ENCODE measurements around the gene FLNB. TPM values are rescaled to one million over a fixed set of nuclear protein-coding genes. Genes with fewer than 3 reads are reported as not detected.

Gene FLNB
- total RNA-seq, 1 experiment from 2014 or later, result 580 TPM

DNA sequence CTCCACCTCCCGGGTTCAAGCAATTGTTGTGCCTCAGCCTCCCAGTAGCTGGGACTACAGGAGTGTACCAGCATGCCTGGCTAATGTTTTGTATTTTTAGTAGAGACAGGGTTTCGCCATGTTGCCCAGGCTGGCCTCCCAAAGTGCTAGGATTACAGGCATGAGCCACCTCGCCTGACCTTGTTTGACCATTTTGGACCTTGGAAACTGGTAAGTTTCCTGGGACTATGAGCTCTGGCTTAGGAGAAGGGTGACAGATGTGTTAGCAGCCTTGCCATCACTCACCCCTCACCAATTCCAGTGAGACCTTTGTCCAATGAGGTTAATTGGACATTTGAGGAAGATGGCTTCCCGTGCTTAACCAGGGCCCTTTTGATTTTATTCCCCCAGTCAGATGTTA is 182.7 kb downstream of the FLNB start:
- Mint-ChIP-seq H3K4me1 (ENCODE audit: insufficient read depth, unreplicated experiment) (peaks cover 9% of the 10 kb centered on the region), H3K27me3 (ENCODE audit: insufficient read depth, unreplicated experiment) (no peaks in the 10 kb centered on the region), H3K4me3 (ENCODE audit: unreplicated experiment) (no peak overlapping the region), H3K36me3 (ENCODE audit: insufficient read depth, unreplicated experiment) (no peaks in the 10 kb centered on the region), H3K27ac (ENCODE audit: low read depth, unreplicated experiment) (no peak overlapping the region), H3K9me3 (ENCODE audit: unreplicated experiment) (no peaks in the 10 kb centered on the region)
- TF ChIP-seq CTCF (IDR thresholded peaks at IDR 0.05; ENCODE audit: unreplicated experiment), result no peak
- intact Hi-C loops (cut with micrococcal nuclease), result no loop called here
- ChIA-PET POLR2A (interaction anchor here (0.6 to 3.7 kb wide), 3 partner anchors 26 to 193 kb away, joined by 3 to 32 read pairs (median 3); partner anchors contain the start of genes HTD2 and RPP14), CTCF (interaction anchor here (0.6 to 10.3 kb wide), 8 partner anchors 9 to 458 kb away, joined by 3 to 254 read pairs (median 4); partner anchors contain the start of genes HTD2 and RPP14)
- BruUV-seq (replicated peaks), result no TSS peak
- no peak for DNase-seq (ENCODE audit: unreplicated experiment)

DNA sequence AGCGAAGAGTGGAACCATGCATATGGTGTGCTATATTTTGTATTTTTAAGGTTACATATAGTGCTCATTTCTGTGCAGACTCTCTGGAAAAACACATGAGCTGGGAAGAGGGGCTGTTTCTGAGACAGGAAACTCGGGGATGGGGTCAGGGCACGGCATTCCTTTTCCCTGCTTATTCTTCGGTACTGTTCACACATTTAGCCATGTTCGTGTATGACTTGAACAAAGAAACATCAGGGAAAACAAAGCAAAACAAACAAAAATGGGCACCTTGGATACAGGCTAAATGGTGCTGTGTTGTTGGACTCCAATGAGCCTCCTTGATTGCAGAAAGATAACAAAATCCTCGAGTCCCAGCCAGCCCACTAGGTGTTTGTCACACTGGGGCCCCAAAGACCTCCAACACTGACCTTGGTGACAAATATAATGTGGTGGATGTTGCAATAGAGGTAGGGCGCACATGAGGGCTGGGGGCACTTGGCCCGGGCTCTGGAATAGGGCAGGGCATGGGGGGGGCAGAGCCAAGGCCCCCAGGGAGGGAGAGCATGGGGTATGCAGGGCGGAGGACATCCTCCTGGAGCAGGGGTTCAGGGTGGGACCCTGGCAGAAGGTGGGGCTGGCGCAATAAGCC is 183.3 kb downstream of the FLNB start:
- intact Hi-C loops (cut with micrococcal nuclease), result no loop called here
- H3K36me3 Mint-ChIP-seq (ENCODE audit: insufficient read depth, unreplicated experiment), result no peaks in the 10 kb centered on the region
- H3K4me1 Mint-ChIP-seq (ENCODE audit: insufficient read depth, unreplicated experiment), result peaks cover 9% of the 10 kb centered on the region
- no peak for TF ChIP-seq CTCF (IDR thresholded peaks at IDR 0.05; ENCODE audit: unreplicated experiment)
- H3K27me3 Mint-ChIP-seq (ENCODE audit: insufficient read depth, unreplicated experiment), result no peaks in the 10 kb centered on the region
- no peak overlapping the region for H3K27ac Mint-ChIP-seq (ENCODE audit: low read depth, unreplicated experiment)
- ChIA-PET POLR2A (interaction anchor here (0.6 to 1.1 kb wide), 2 partner anchors 114 to 193 kb away, joined by 3 read pairs; partner anchors contain the start of genes HTD2 and RPP14), CTCF (interaction anchor here (0.6 to 10.3 kb wide), 8 partner anchors 8 to 115 kb away, joined by 3 to 254 read pairs (median 5); partner anchors contain the start of genes HTD2 and RPP14)
- no peaks in the 10 kb centered on the region for H3K9me3 Mint-ChIP-seq (ENCODE audit: unreplicated experiment)
- DNase-seq (ENCODE audit: unreplicated experiment), result no peak
- BruUV-seq (replicated peaks), result no TSS peak
- H3K4me3 Mint-ChIP-seq (ENCODE audit: unreplicated experiment), result no peak overlapping the region

DNA sequence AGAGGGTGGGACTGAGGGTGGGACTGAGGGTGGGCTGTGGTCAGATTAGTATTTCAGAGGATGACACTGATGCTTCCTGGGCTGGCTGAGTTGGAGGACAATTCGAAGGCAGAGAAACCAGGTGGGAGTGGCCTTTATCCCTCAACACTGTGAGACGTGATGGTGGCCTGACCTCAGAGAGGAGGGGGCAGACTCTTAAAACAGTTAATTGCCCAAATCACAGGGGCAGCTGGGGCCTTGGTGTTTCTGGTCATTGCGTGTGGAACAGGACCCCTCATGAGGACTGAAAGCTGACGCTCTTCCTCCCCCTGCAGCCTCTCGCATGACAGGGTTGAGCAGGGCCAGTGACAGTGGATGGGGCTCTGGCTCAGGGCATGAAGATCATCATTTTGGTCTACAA is 183.8 kb downstream of the FLNB start:
- CTCF ChIA-PET, result interaction anchor here (1.1 to 10.3 kb wide), 5 partner anchors 9 to 114 kb away, joined by 3 to 254 read pairs (median 36); partner anchors contain the start of genes HTD2 and RPP14
- POLR2A ChIA-PET, result no interaction called here
- H3K4me1 Mint-ChIP-seq (ENCODE audit: insufficient read depth, unreplicated experiment), result peaks cover 9% of the 10 kb centered on the region

More for the DNA sequence above, 183.8 kb downstream of the FLNB start:
- Mint-ChIP-seq H3K27ac (ENCODE audit: low read depth, unreplicated experiment) (no peak overlapping the region), H3K27me3 (ENCODE audit: insufficient read depth, unreplicated experiment) (no peaks in the 10 kb centered on the region), H3K4me3 (ENCODE audit: unreplicated experiment) (no peak overlapping the region), H3K36me3 (ENCODE audit: insufficient read depth, unreplicated experiment) (no peaks in the 10 kb centered on the region), H3K9me3 (ENCODE audit: unreplicated experiment) (no peaks in the 10 kb centered on the region)
- TF ChIP-seq CTCF (IDR thresholded peaks at IDR 0.05; ENCODE audit: unreplicated experiment), result no peak
- no TSS peak for BruUV-seq (replicated peaks)
- DNase-seq (ENCODE audit: unreplicated experiment), result no peak
- intact Hi-C loops (cut with micrococcal nuclease), result no loop called here
